ENCODE data around the gene TSHZ2. TPM values are rescaled to one million over a fixed set of nuclear protein-coding genes. Genes with fewer than 3 reads are reported as not detected.
A peak's percentile ranks its signal among the peaks of the same experiment; 100 is the strongest.

Gene TSHZ2
- polyA plus RNA-seq, 1 donor from 2014 or later, result 4.6 TPM

- Histone ChIP-seq H3K36me3 (ENCODE audit: insufficient read depth, low read length) (no peaks in the 10 kb centered on the region), H3K27me3 (ENCODE audit: insufficient read depth, low read depth, low read length) (no peaks in the 10 kb centered on the region), H3K4me3 (ENCODE audit: low read length) (no peak overlapping the region), H3K9me2 (ENCODE audit: insufficient read depth, low read length) (no peaks in the 10 kb centered on the region), H2AFZ (ENCODE audit: low read depth, low read length) (no peak overlapping the region), H3F3A (ENCODE audit: insufficient read depth, low read length, poor library complexity, severe bottlenecking) (no peaks in the 10 kb centered on the region), H3K79me2 (replicated peaks; ENCODE audit: insufficient read depth, low read length) (no peaks in the 10 kb centered on the region), H4K20me1 (ENCODE audit: insufficient read depth) (no peaks in the 10 kb centered on the region), H3K9ac (ENCODE audit: low read length) (no peak overlapping the region), H3K9me3 (ENCODE audit: low read length) (no peaks in the 10 kb centered on the region), H3K4me2 (ENCODE audit: low read length) (no peak overlapping the region), H3K27ac (ENCODE audit: low read length) (peak overlapping the region; percentile 43)
- no peak for TF ChIP-seq MXI1 (conservative IDR thresholded peaks at IDR 0.05; ENCODE audit: poor library complexity, severe bottlenecking)
- no peak for TF ChIP-seq RAD21 (conservative IDR thresholded peaks at IDR 0.05)
- no peak for TF ChIP-seq CTCF (IDR thresholded peaks at IDR 0.05; ENCODE audit: poor library complexity, severe bottlenecking)
- TF ChIP-seq EP300 (conservative IDR thresholded peaks at IDR 0.05; ENCODE audit: poor library complexity, severe bottlenecking), result no peak
- no peak for TF ChIP-seq SMC3 (conservative IDR thresholded peaks at IDR 0.05; ENCODE audit: poor library complexity)
Measured at GRCh38 chr20:53283597-53283996, 311.4 kb downstream of the TSHZ2 start.

- no peaks in the 10 kb centered on the region for H3K9me2 ChIP-seq (ENCODE audit: insufficient read depth, low read length)
- H3K27ac ChIP-seq (ENCODE audit: low read length), result peak overlapping the region; percentile 43
- no peak overlapping the region for H2AFZ ChIP-seq (ENCODE audit: low read depth, low read length)
- peak overlapping the region; percentile 52 for H3K4me3 ChIP-seq (ENCODE audit: low read length)
- no peaks in the 10 kb centered on the region for H3K9me3 ChIP-seq (ENCODE audit: low read length)
- no peaks in the 10 kb centered on the region for H3K36me3 ChIP-seq (ENCODE audit: insufficient read depth, low read length)
- H4K20me1 ChIP-seq (ENCODE audit: insufficient read depth), result no peaks in the 10 kb centered on the region
- peak overlapping the region; percentile 28 for H3K4me2 ChIP-seq (ENCODE audit: low read length)
- TF ChIP-seq MXI1 (conservative IDR thresholded peaks at IDR 0.05; ENCODE audit: poor library complexity, severe bottlenecking), result no peak
- TF ChIP-seq POLR2AphosphoS5 (IDR thresholded peaks at IDR 0.05), result peak; percentile 56
- no peaks in the 10 kb centered on the region for H3F3A ChIP-seq (ENCODE audit: insufficient read depth, low read length, poor library complexity, severe bottlenecking)
- H3K27me3 ChIP-seq (ENCODE audit: insufficient read depth, low read depth, low read length), result no peaks in the 10 kb centered on the region
- H3K79me2 ChIP-seq (replicated peaks; ENCODE audit: insufficient read depth, low read length), result no peaks in the 10 kb centered on the region
- no peak overlapping the region for H3K9ac ChIP-seq (ENCODE audit: low read length)
Measured at GRCh38 chr20:53284256-53284655, 312.1 kb downstream of the TSHZ2 start.

GRCh38 chr20:53284696-53285095 lies 312.5 kb downstream of the TSHZ2 start:
- H3K4me3 ChIP-seq (ENCODE audit: low read length), result peak overlapping the region; percentile 52
- H2AFZ ChIP-seq (ENCODE audit: low read depth, low read length), result no peak overlapping the region
- no peaks in the 10 kb centered on the region for H3K9me2 ChIP-seq (ENCODE audit: insufficient read depth, low read length)
- H3K9me3 ChIP-seq (ENCODE audit: low read length), result no peaks in the 10 kb centered on the region
- peak overlapping the region; percentile 43 for H3K27ac ChIP-seq (ENCODE audit: low read length)
- peak overlapping the region; percentile 71 for H3K4me2 ChIP-seq (ENCODE audit: low read length)
- H3F3A ChIP-seq (ENCODE audit: insufficient read depth, low read length, poor library complexity, severe bottlenecking), result no peaks in the 10 kb centered on the region
- TF ChIP-seq CTCF (IDR thresholded peaks at IDR 0.05; ENCODE audit: poor library complexity, severe bottlenecking) (no peak), EP300 (conservative IDR thresholded peaks at IDR 0.05; ENCODE audit: poor library complexity, severe bottlenecking) (peak; percentile 79)
- H3K36me3 ChIP-seq (ENCODE audit: insufficient read depth, low read length), result no peaks in the 10 kb centered on the region
- no peaks in the 10 kb centered on the region for H3K27me3 ChIP-seq (ENCODE audit: insufficient read depth, low read depth, low read length)
- no peaks in the 10 kb centered on the region for H4K20me1 ChIP-seq (ENCODE audit: insufficient read depth)
- H3K9ac ChIP-seq (ENCODE audit: low read length), result no peak overlapping the region
- no peaks in the 10 kb centered on the region for H3K79me2 ChIP-seq (replicated peaks; ENCODE audit: insufficient read depth, low read length)
